ENCODE measurements around the gene KLHDC8A.
A peak's percentile ranks its signal among the peaks of the same experiment; 100 is the strongest.

KLHDC8A gene

DNA sequence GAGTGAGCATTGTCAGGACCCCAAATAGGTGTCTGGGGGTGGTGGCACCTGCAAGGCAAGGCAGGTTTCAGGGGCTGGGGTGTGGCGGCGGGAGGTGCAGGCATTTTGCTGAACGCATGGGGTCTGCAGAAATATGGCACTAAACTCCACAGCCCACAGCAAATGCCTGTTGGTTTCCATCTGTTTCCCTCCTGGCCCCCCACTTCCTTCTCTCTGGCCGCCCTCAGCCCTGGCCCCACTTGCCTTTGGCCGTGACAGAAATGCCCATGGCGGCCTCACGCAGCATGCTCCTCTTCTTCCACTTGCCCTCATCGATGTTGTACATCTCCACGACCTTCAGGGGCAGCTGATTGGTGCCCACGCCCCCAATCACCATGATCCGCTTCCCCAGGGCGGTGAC is 13.7 kb downstream of the KLHDC8A start:
- Histone ChIP-seq H3K27me3 (ENCODE audit: insufficient read depth, low read length) (peaks cover 42% of the 10 kb centered on the region), H3K9me3 (ENCODE audit: insufficient read depth, low read depth, low read length) (no peaks in the 10 kb centered on the region), H3K4me3 (ENCODE audit: low read length) (peak overlapping the region; percentile 57), H3K27ac (ENCODE audit: low read depth, low read length) (no peak overlapping the region), H3K4me1 (ENCODE audit: insufficient read depth, low read length) (0 out of 2 replicates have a peak, but pooled peaks cover 5% of the 10 kb centered on the region), H3K36me3 (ENCODE audit: insufficient read depth, low read length) (no peaks in the 10 kb centered on the region), H3K9ac (ENCODE audit: low read depth, low read length) (no peak overlapping the region)
- 80% methylated on average over 12 of the region's 12 CpGs for WGBS

DNA sequence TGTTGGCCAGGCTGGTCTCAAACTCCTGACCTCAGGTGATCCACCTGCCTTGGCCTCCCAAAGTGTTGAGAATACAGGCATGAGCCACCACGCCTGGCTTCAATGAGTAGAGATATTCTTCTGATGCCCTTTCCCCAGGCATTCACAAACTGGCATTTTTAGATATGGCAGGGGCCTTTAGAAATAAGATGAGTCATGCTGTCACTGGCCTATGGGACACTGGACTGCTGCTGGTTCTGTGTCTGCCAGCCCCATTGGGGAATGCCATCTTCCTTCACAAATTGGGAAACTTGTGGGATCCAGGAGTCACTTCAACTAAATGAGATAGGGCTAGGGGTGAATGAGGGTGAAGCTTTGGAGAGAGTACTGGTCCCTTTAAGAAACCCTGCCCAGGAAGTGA is 16.0 kb downstream of the KLHDC8A start:
- Histone ChIP-seq H3K9me3 (ENCODE audit: insufficient read depth, low read depth, low read length) (no peaks in the 10 kb centered on the region), H3K27me3 (ENCODE audit: insufficient read depth, low read length) (peaks cover 36% of the 10 kb centered on the region), H3K9ac (ENCODE audit: low read depth, low read length) (no peak overlapping the region), H3K4me3 (ENCODE audit: low read length) (no peak overlapping the region), H3K36me3 (ENCODE audit: insufficient read depth, low read length) (no peaks in the 10 kb centered on the region), H3K27ac (ENCODE audit: low read depth, low read length) (no peak overlapping the region), H3K4me1 (ENCODE audit: insufficient read depth, low read length) (0 out of 2 replicates have a peak, but pooled peaks cover 8% of the 10 kb centered on the region)
- WGBS: 100% methylated on average over 1 of the region's 1 CpG

DNA sequence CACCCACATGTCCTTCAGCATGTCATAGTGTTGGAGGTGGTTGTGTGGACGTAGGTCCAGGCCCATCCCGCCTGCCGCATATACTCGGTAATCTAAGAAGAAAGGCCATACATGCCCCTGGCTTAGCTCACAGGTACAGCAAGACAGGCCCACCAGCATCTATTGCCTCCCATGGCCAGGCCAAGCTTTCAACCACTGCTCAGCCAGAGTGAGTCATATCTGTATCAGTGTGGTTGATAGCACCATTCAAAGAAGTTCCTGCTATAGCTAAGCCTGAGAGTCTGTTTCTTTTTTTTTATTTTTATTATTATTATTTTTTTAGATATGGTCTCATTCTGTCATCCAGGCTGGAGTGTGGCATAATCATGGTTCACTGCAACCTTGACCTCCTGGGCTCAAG is 17.0 kb downstream of the KLHDC8A start:
- WGBS: 94% methylated on average over 4 of the region's 4 CpGs

DNA sequence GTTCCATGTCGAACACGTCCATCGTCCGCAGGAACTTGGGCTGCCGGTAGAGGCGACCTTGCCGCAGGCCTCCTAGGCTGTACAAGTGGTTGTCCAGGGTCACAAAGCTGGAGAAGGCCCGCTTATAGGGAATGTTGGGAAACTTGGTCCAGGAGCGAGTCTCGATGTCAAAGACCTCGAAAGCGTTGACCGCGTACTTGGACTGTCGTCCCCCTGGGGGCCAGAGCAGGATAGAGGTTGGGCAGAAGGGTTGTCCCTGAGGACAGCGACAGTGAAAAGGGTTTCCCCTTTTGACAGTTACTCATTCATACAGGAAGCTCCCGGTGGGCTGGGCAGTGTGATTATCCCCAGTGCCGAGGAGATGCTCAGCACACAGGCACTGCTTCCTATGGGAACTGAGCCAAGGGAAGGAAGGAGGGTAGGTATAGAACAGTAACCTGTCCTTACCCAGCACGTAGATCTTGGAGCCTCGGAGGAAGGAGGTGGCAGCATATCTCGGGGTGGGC is 17.5 kb downstream of the KLHDC8A start:
- Histone ChIP-seq H3K27me3 (ENCODE audit: insufficient read depth, low read length) (peaks cover 24% of the 10 kb centered on the region), H3K36me3 (ENCODE audit: insufficient read depth, low read length) (no peaks in the 10 kb centered on the region), H3K9ac (ENCODE audit: low read depth, low read length) (no peak overlapping the region), H3K27ac (ENCODE audit: low read depth, low read length) (no peak overlapping the region), H3K4me3 (ENCODE audit: low read length) (no peak overlapping the region), H3K9me3 (ENCODE audit: insufficient read depth, low read depth, low read length) (no peaks in the 10 kb centered on the region), H3K4me1 (ENCODE audit: insufficient read depth, low read length) (0 out of 2 replicates have a peak, but pooled peaks cover 3% of the 10 kb centered on the region)
- WGBS: 94% methylated on average over 21 of the region's 21 CpGs

More for the DNA sequence above, 17.0 kb downstream of the KLHDC8A start:
- Histone ChIP-seq H3K4me3 (ENCODE audit: low read length) (no peak overlapping the region), H3K36me3 (ENCODE audit: insufficient read depth, low read length) (no peaks in the 10 kb centered on the region), H3K9ac (ENCODE audit: low read depth, low read length) (no peak overlapping the region), H3K4me1 (ENCODE audit: insufficient read depth, low read length) (0 out of 2 replicates have a peak, but pooled peaks cover 8% of the 10 kb centered on the region), H3K27me3 (ENCODE audit: insufficient read depth, low read length) (peaks cover 28% of the 10 kb centered on the region), H3K27ac (ENCODE audit: low read depth, low read length) (no peak overlapping the region), H3K9me3 (ENCODE audit: insufficient read depth, low read depth, low read length) (no peaks in the 10 kb centered on the region)

DNA sequence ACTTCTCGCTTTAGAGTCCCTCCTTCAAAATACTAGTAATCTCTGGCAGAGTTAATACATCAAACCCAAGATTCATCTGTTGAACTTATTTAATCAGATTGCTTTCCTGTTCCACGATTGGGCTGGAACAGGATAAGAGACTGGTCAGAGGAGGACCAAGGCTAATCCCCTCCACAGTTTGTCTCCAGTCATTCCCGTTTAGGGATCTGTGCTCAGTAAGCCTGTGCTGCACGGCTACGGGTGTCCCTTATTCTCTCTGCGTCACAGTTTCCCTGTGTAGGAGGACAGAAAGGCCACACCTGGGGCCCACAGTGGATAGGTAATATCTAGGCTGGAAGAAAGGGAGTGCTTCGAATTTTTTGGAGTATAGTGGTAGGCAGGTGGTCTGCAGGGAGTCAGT is 18.7 kb downstream of the KLHDC8A start:
- Histone ChIP-seq H3K4me1 (ENCODE audit: insufficient read depth, low read length) (0 out of 2 replicates have a peak, but pooled peaks cover 3% of the 10 kb centered on the region), H3K9me3 (ENCODE audit: insufficient read depth, low read depth, low read length) (no peaks in the 10 kb centered on the region), H3K4me3 (ENCODE audit: low read length) (no peak overlapping the region), H3K9ac (ENCODE audit: low read depth, low read length) (no peak overlapping the region), H3K27me3 (ENCODE audit: insufficient read depth, low read length) (peaks cover 12% of the 10 kb centered on the region), H3K27ac (ENCODE audit: low read depth, low read length) (no peak overlapping the region), H3K36me3 (ENCODE audit: insufficient read depth, low read length) (no peaks in the 10 kb centered on the region)
- WGBS: 77% methylated on average over 7 of the region's 7 CpGs

DNA sequence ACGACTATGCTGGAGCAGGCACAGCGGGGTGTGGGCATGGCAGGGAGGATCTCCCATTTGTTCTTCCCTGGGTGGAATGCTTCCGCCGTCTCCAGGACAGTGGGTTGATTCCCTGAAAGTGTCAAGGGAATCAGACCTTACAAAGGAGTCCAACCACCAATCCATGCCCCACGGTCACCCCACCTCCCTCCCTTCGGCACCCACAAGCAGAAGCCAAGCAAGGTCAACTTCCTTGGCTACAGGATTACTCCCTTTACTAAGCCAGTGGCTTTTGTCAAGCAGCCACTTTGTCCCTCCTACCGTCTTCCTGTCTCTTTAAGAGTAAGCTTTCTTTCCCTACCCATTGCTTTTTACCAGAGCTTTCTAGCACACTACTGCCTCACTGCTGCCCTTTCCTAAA is 19.2 kb downstream of the KLHDC8A start:
- Histone ChIP-seq H3K27me3 (ENCODE audit: insufficient read depth, low read length) (peaks cover 6% of the 10 kb centered on the region), H3K4me1 (ENCODE audit: insufficient read depth, low read length) (0 out of 2 replicates have a peak, but pooled peaks cover 3% of the 10 kb centered on the region), H3K27ac (ENCODE audit: low read depth, low read length) (no peak overlapping the region), H3K36me3 (ENCODE audit: insufficient read depth, low read length) (no peaks in the 10 kb centered on the region), H3K4me3 (ENCODE audit: low read length) (no peak overlapping the region), H3K9me3 (ENCODE audit: insufficient read depth, low read depth, low read length) (no peaks in the 10 kb centered on the region), H3K9ac (ENCODE audit: low read depth, low read length) (no peak overlapping the region)
- 68% methylated on average over 7 of the region's 7 CpGs for WGBS

DNA sequence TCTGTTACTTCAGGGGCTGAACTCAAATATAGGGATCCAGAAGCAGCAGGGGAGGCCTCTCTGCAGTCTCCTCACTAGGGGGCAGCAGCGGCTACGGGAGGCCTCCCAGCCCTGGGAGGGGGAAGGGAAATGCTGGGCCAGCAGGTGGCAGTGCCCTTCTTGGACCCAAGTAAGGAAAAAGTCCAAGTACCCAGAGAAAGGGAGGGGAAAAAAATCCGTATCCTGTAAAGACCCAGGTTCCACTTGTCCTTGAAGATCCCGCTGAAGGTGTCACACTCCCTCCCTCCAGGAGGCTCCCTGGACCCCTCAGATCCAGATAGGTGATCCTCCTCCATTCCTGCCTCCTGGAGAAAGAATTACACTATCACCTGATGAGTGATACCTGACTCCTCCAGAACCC is 21.0 kb downstream of the KLHDC8A start:
- Histone ChIP-seq H3K27me3 (ENCODE audit: insufficient read depth, low read length) (no peaks in the 10 kb centered on the region; the same call in 1 of the 2 replicates), H3K36me3 (ENCODE audit: insufficient read depth, low read length) (no peaks in the 10 kb centered on the region)

DNA sequence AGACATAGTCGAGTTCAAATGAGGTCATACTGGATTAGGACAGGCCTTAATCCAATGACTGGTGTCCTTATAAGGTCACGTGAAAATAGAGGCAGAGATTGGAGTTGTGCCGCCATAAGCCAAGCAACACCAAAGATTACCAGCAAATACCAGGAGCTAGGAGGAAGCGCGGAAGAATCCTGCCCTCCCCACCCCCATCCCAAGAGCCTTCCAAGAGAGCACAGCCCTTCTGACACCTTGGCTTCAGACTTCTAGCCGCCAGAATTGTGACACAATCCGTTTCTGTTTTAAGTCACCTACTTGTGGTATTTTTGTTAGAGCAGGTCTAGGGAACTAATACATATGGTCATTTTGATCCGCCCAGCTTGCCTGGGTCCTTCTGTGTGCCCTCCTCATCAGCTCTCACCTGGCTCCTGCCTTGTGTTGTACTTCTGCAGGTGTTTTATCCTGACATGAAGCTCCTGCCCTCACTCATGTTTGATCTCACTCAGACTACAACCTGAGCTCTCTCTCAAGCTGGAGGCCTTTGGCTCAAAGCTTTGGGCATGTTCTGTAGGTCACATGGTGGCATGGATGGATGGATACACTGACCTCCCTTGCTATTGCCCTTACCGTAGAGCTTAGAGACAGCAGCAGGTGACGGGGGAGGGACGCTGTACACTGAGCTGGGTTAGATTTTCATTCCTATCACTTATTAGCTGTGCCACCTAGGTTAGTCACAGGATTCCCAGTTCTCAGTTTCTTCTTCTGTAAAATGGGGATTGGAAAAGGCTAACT is 24.5 kb downstream of the KLHDC8A start:
- Histone ChIP-seq H3K36me3 (ENCODE audit: insufficient read depth, low read length) (no peaks in the 10 kb centered on the region), H3K4me1 (ENCODE audit: insufficient read depth, low read length) (no peaks in the 10 kb centered on the region), H3K27ac (ENCODE audit: low read depth, low read length) (no peak overlapping the region), H3K27me3 (ENCODE audit: insufficient read depth, low read length) (peaks cover 4% of the 10 kb centered on the region; the same call in 1 of the 2 replicates), H3K9ac (ENCODE audit: low read depth, low read length) (no peak overlapping the region), H3K9me3 (ENCODE audit: insufficient read depth, low read depth, low read length) (no peaks in the 10 kb centered on the region), H3K4me3 (ENCODE audit: low read length) (no peak overlapping the region)
- WGBS: 83% methylated on average over 11 of the region's 11 CpGs

More for the DNA sequence above, 21.0 kb downstream of the KLHDC8A start:
- H3K27ac ChIP-seq (ENCODE audit: low read depth, low read length): no peak overlapping the region
- whole genome bisulfite sequencing: 9% methylated on average over 4 of the region's 4 CpGs
- no peaks in the 10 kb centered on the region for H3K9me3 ChIP-seq (ENCODE audit: insufficient read depth, low read depth, low read length)
- H3K4me3 ChIP-seq (ENCODE audit: low read length): no peak overlapping the region
- 0 out of 2 replicates have a peak, but pooled peaks cover 3% of the 10 kb centered on the region for H3K4me1 ChIP-seq (ENCODE audit: insufficient read depth, low read length)
- no peak overlapping the region for H3K9ac ChIP-seq (ENCODE audit: low read depth, low read length)

DNA sequence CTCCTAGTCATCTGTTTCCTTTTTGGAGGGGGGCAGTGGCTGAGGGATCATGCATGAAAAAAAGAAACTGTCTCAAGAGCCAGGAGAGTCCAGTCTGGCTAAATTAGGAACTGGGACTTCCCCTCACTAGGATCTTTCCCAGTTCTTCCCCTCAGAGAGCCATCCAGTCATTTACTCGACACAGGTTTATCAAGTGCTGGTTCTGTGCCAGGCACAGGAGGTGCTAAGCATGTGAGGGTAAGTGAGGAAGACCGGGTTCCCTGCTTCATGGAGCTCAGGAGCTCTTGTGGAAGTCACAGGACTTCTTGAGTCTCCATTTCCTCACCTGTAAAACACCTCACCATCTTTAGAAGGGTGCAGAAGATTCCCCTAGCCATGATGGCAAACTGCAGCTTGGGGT is 26.6 kb downstream of the KLHDC8A start:
- no peak overlapping the region for H3K9ac ChIP-seq (ENCODE audit: low read depth, low read length)
- no peak overlapping the region for H3K27ac ChIP-seq (ENCODE audit: low read depth, low read length)
- WGBS: 85% methylated on average over 2 of the region's 2 CpGs
- 0 out of 2 replicates have a peak, but pooled peaks cover 4% of the 10 kb centered on the region for H3K27me3 ChIP-seq (ENCODE audit: insufficient read depth, low read length)
- no peaks in the 10 kb centered on the region for H3K36me3 ChIP-seq (ENCODE audit: insufficient read depth, low read length)
- H3K9me3 ChIP-seq (ENCODE audit: insufficient read depth, low read depth, low read length): no peaks in the 10 kb centered on the region
- H3K4me3 ChIP-seq (ENCODE audit: low read length): no peak overlapping the region
- peaks cover 2% of the 10 kb centered on the region; the same call in 1 of the 2 replicates for H3K4me1 ChIP-seq (ENCODE audit: insufficient read depth, low read length)

DNA sequence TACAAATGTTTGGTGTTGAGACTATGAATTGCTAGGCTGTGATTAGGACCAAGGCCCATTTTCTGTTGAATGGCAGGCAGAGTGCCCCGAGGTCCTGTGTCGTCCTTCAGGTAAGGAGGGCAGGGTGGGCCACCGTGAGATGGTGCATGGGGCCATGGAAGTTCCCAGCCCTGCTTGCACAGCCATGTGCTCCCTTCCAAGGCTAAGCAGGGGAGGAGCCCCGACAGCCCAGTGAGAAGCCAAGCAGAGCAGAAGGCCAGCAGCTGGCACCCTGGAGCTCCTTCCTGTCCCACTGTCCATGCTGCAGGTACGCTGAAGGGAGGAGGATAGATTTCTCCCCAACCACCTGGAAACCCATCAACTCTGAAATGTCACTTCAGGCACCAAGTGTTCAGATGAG is 27.0 kb downstream of the KLHDC8A start:
- H3K27me3 ChIP-seq (ENCODE audit: insufficient read depth, low read length): 0 out of 2 replicates have a peak, but pooled peaks cover 4% of the 10 kb centered on the region
- H3K27ac ChIP-seq (ENCODE audit: low read depth, low read length): no peak overlapping the region
- H3K36me3 ChIP-seq (ENCODE audit: insufficient read depth, low read length): no peaks in the 10 kb centered on the region
- H3K9me3 ChIP-seq (ENCODE audit: insufficient read depth, low read depth, low read length): no peaks in the 10 kb centered on the region
- 88% methylated on average over 5 of the region's 5 CpGs for WGBS
- H3K9ac ChIP-seq (ENCODE audit: low read depth, low read length): no peak overlapping the region
- no peak overlapping the region for H3K4me3 ChIP-seq (ENCODE audit: low read length)
- H3K4me1 ChIP-seq (ENCODE audit: insufficient read depth, low read length): peaks cover 6% of the 10 kb centered on the region; the same call in 1 of the 2 replicates

DNA sequence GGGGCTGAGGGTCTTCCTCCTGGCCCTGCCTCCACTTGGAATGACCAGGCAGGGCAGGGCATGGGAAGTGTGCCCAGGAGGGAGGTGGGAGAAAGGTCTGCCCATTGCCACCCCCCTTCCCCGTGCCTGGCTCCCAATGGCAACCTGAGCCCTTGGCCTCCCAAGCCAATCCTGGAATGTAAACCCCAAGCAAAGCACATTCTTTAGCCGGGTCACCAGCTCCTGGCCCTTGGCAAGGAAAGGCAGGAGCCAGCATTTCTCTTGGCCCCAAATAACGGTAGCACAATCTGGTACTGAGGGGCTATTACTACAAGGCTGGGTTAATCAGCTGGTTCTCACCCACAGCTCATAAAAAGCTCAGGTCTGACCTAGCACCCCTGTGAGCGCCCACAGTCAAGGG is 28.2 kb downstream of the KLHDC8A start:
- Histone ChIP-seq H3K9ac (ENCODE audit: low read depth, low read length) (no peak overlapping the region), H3K4me1 (ENCODE audit: insufficient read depth, low read length) (peaks cover 9% of the 10 kb centered on the region; the same call in 1 of the 2 replicates), H3K9me3 (ENCODE audit: insufficient read depth, low read depth, low read length) (no peaks in the 10 kb centered on the region), H3K27ac (ENCODE audit: low read depth, low read length) (no peak overlapping the region), H3K4me3 (ENCODE audit: low read length) (no peak overlapping the region), H3K27me3 (ENCODE audit: insufficient read depth, low read length) (0 out of 2 replicates have a peak, but pooled peaks cover 4% of the 10 kb centered on the region), H3K36me3 (ENCODE audit: insufficient read depth, low read length) (no peaks in the 10 kb centered on the region)
- 81% methylated on average over 4 of the region's 4 CpGs for WGBS

Measured in HUES64 (cell line).